CD4-positive, alpha-beta T cell treated with Interleukin-21 for 1 hour (primary cell): ENCODE results near the gene FAHD1.
"Not testable (repeated sequence)": the region's sequence is repeated elsewhere in the genome, so short reads cannot be mapped to it uniquely, and the experiment has no call there.

Source experiments
- DNase-seq: peaks from one replicate; pipeline ENCODE4 v3.0.0-alpha.2; 2020

FAHD1 gene

DNA sequence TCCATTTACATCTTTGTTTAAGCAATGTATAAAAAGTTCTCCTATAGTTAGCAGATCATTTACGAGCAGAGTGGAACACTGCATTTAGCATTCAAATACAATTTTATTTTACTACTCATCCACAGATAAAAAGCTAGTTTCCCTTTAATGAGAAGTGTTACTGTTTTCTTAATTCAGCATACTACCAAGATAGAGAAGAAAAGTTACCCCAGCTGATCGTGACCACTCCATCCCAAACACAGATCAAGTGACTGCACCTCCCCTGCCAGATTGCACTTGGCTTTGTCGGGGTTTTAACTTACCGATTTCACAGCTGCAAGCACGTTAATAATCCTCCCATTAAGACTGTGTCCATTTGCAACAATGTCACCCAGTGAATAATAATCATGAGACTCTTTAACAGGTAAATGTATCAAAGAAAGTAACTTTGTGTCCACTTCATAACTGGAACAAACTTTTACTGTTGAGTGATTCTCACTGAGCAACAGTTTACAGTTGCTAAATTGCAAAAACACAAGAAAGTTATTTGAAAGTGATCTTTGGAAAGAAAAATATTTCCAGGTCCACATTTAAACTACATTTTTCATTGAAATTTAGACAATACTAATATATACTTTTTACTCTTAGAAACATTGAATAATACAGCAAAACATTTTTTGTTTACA is 30.6 kb downstream of the FAHD1 start:
- DNase-seq, result no peak

DNA sequence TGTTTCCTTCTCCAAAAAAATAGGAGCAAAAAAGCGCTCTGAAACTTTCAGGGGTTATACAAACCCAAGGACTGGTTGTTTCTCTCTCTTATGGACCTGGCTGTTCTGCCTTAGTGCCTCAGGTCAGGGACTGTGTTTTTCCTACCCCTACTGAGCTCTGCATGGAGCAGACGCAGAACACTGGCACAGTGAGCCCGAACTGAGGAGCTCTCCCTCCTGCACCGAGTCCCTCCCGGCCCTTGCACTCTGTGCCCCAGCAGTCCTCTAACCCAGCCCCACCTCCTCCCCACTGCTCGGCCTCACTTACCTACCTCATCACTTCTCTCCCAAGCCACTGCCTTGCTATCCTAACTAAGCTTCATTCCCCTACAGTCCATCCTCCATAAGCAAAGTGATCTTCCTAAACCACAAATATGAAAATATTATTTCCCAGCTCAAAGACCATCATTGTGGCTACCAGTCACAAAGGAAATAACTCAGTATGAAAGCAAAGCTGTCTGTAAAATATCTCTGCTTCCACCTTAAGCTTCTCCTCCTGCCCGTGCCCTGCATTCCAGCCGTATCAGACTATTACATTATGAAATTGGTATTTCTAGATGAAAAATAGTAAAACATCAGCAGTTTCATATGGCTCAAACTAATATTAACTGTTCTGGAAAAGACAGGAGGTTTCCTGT is 31.3 kb downstream of the FAHD1 start:
- no peak for DNase-seq

DNA sequence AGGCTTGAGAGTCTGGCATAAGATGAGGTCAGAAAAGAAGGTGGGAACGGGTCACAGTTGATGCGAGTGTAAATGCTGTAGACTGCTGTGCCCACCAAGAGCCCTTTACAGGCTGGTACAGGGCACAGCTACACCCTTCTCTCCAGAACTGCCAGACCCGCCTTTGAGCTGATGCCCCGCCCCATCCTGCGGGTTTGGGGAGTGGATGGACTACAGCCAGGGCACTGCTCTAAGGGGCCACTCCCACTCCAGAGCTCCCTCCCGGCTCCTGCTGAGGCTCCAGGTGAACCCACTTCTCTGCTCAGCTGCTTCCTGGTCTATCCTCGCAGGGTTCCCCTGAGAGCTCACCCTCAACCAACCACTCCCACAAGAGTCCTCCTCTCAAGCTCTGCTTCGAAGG is 32.6 kb downstream of the FAHD1 start:
- DNase-seq, result no peak

DNA sequence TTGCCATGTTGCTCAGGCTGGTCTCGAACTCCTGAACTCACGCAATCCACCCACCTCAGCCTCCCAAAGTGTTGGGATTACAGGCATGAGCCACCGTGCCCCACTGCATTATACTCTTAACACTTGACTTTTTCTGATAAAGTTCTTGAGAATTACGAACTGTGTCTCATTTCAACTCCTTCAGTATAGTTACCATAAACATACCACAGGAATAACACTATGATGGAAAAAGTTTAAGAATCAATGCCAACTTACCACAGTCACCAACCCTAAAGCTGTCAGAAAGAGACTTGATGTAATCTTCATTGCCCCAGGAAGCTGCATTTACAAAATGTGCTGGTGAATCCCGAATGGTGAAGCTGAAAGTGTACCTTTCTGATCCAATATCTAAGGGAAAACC is 34.7 kb downstream of the FAHD1 start:
- DNase-seq, result no peak

DNA sequence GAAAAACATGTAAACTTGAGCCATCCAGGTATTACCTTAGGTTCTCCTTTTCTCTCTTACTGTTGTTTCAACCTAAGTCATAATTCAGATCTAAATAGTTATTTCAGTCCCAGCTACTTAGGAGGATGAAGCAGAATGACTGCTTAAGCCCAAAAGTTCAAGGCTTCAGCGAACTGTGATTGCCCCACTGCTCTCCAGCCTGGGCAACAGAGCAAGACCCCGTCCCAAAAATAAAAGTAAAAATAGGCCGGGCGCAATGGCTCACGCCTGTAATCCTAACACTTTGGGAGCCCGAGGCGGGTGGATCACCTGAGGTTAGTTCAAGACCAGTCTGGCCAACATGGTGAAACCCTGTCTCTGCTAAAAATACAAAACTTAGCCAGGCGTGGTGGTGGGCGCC is 35.4 kb downstream of the FAHD1 start:
- DNase-seq, result no peak

DNA sequence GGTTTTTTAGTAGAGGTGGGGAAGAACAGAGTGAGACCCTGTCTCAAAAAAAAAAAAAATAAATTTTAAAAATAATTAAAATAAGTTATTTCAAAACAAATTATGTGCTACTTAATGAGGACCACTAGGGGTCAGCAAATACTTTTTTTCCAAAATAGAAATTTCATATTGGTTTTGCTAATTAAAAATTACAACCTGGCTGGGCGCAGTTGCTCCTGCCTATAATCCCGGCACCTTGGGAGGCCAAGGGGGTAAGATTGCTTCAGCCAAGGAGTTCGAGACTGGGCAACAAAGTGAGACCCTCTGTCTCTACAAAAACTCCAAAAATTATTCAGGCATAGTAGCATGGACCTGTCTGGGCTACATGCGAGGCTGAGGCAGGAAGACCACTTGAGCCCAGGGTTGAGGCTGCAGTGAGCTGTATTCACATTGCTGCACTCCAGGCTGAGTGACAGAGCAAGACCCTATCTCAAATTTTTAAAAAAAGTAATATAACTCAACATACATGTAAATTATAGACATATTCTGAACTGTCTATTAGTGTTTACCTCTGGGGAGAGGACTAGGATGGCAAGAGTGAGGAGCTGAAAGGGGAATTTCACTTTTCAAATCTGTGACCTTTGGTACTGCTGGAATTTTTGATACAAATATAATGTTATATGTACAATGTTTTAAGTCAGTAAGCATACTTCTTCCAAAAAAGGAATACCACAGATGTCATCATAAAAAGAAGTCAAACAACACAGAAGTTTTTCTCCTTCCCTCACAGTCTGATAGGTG is 36.9 kb downstream of the FAHD1 start:
- DNase-seq, result peak; percentile 42

DNA sequence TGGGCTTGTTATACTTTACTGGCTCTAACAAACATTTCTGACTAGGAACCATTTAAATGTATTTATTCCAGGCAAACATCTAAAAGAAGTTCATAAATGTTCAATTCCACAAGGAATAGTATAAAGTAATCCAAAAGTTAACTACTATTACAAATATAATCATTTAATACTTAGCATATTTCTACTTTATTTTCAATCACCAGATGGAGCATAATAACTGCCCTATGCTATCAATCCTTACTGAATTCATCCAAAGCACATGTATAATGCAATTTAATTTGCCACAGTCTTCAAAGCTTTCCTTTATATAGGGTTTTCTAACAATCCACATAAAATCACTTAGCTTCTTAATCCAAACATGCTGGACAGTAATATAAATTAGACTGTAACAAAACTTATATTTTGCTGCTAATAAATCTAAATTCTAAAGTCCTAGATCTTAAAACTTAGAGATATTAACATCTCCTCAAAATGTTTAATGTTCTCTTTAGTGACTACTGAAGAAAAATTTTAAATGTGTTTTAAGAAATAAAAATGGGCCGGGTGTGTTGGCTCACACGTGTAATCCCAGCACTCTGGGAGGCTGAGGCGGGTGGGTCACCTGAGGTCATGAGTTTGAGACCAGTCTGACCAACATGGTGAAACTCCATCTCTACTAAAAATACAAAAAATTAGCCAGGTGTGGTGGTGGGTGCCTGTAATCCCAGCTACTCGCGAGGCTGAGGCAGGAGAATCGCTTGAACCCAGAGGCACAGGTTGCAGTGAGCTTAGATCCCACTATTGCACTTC is 39.1 kb downstream of the FAHD1 start:
- DNase-seq, result no peak

DNA sequence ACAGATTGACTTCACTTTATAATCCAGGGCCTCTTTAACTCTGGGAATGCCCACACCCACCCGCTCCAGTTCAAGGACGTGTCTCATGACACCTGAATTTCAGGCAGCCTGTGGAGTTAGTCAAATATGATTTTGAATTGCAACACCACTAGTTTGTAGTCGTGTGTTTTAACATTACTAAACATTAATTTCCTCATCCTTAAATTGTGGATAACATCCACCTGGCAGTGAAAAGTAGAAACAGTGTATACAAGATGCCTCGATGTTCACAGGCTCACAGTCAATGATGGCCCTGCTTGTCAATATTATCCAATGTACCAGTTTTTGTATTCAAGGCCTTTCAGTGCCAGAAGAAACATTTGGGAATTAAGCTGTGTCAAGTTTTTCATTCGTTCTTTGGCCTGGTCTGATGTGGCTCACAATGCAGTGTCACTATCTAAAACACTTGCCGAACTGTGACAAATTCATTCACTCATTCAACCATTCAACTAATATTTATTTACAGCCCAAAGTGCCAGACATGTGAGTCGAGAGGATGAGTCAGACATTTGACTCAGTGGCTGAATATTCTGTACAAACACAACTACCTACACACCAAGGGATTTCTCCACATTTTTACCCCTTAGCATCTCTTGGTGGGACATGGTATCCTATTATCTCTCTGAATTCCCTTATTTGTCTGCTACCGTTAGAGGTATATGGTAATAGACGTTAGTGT is 43.5 kb downstream of the FAHD1 start:
- DNase-seq, result no peak

DNA sequence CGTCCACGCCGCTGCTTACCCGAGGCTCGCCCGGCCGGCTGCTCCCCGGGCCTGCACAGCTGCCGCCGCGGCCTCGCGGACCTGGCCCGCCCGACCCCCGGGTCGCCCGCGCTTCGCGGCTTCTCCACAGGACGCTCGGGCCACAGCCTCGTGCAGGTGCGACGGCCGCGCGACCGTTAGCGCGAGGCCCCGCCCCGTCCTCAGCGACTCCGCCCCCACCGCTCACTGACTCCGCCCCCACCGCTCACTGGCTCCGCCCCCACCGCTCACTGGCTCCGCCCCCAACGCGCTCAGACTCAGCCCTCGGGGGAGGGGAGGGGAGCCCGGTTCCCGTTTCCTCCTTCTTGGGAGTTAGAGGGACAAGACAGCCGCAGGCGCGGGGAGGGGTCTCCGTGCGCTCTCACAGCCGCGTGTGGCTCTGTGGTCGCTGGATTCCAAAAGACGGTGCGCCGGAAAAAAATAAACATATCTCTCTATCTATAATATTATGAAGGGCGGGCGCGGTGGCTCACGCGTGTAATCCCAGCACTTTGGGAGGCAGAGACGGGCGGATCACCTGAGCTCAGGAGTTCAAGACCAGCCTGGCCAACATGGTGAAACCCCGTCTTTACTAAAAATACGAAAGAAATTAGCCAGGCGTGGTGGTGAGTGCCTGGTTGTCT is 45.1 kb downstream of the FAHD1 start, which contains the start of gene MEIOB:
TSS of gene MEIOB (minus strand) at position 191 of the 662 bp plus-strand sequence. CDS start 3,989 bp downstream, outside the sequence.
- DNase-seq, result no peak

DNA sequence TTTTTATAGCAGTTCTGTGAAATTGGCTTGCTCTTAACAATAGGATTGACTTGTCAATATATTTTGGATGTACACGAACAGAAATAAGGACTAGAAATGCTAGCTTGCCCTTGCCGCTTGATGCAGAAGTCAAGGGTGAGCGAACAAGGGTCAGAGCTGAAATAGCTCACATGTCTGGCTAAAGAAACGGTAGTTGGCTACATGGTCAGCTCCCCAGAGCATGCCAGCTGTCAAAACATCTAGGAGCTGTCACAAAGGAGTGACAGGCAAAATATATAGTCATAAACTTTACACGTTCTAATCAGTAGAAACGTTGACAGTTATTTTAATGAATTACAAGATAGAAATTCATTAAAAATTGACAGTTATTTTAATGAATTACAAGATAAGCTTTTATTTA is 47.8 kb downstream of the FAHD1 start:
- DNase-seq, result no peak

DNA sequence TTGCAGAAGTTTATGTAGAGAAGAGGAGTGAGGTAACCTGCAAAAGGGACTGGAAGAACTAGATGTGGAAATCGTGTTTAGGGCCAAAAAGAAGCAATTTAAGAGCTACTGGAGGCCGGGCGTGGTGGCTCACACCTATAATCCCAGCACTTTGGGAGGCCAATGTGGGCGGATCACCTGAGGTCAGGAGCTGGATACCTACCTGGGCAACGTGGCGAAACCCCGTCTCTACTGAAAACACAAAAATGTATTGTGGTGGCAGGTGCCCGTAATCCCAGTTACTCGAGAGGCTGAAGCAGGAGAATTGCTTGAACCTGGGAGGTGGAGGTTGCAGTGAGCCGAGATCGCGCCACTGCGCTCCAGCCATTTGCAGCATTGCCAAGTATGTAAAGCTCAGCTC is 49.1 kb downstream of the FAHD1 start:
- DNase-seq, result not testable (repeated sequence)

DNA sequence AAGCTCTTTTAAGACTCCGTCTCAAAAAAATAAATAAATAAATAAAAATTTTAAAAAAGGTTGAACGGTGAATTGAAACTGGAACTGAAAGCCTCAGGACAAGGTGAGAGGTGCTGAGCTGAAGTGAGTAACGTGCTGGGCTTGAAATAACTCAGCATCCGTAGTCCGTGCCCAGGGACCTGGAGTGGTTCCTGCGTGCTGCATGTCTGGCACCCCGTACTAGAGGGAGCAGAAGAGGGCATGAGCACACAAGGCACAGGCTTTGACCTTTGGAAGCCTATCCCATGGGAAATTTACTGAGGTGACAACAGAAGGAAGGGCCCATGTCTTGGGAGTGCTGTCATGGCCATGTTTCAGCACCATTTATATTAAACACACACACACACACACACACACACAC is 49.5 kb downstream of the FAHD1 start:
- DNase-seq, result no peak

DNA sequence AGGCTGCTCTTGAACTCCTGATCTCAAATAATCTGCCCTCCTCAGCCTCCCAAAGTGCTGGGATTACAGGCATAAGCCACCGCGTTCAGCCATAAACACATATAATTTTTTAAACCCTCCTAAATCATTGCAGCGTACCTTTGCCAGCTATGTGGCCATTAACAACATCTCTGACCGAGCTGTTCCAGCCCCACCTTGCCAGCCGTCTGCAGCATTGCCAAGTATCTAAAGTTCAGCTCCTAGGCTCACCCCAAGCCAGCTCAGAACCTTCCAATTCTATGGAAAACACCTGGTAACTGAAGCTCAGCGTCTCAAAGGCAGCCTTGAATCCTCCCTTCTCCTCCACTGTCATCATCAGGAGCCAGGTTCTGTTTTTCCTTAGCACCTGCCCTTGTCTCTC is 50.1 kb downstream of the FAHD1 start:
- DNase-seq, result no peak

DNA sequence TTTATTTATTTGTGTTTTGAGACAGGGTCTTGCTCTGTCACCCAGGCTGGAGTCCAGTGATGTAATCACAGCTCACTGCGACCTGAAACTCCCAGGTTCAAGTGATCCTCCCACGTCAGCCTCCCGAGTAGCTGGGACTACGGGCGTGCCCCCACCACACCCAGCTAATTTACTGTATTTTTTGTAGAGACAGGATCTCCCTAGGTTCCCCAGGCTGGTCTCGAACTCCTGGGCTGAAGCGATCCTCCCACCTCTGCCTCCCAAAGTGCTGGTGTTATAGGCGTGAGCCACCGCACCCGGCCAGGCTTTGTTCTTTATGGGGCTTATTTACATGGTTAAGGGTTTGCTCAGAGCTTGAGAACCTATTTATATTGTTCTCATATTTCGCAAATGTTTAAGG is 50.8 kb downstream of the FAHD1 start:
- DNase-seq, result no peak

DNA sequence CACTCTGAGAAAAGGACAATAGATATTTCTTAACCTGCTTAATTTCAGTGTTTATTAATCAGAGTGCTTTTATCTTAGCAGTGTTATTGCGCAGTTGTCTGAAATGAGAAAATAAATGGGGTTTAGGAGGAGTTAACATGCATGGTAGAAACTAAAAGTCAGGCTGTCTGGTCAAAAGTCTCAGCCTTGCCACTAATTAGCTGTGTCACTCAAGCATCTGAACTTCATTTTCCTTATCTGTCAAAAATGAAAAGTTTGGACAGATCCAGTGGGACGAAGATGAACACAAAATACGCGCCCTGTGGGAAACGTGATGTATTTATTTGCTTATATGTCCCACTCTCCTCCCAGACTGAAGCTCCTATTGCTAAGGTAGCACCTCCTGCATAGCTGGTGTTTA is 51.2 kb downstream of the FAHD1 start:
- no peak for DNase-seq
